Endothelial cell (in vitro differentiated cells): ENCODE data around the gene MACROD2. TPM values are rescaled to one million over a fixed set of nuclear protein-coding genes. Genes with fewer than 3 reads are reported as not detected.
"Not testable (repeated sequence)": the region's sequence is repeated elsewhere in the genome, so short reads cannot be mapped to it uniquely, and the experiment has no call there.

Experiments
- DNase-seq: peaks from one replicate; pipeline ENCODE4 v3.0.0; 2021; ENCODE audit warnings: low spot score
- H3K27ac Mint-ChIP-seq: one replicate; pipeline ENCODE4 v1.8.0; 2021; ENCODE audit warnings: mixed read lengths, inconsistent platforms; ENCODE audit not compliant: unreplicated experiment
- H3K27me3 Mint-ChIP-seq: one replicate; pipeline ENCODE4 v1.8.0; 2021; ENCODE audit warnings: mild to moderate bottlenecking, moderate library complexity, mixed read lengths, inconsistent platforms; ENCODE audit not compliant: unreplicated experiment
- H3K36me3 Mint-ChIP-seq: one replicate; pipeline ENCODE4 v1.8.0; 2021; ENCODE audit warnings: mild to moderate bottlenecking, low read depth, mixed read lengths, inconsistent platforms; ENCODE audit not compliant: unreplicated experiment
- H3K4me1 Mint-ChIP-seq: one replicate; pipeline ENCODE4 v1.8.0; 2021; ENCODE audit warnings: mild to moderate bottlenecking, mixed read lengths, inconsistent platforms; ENCODE audit not compliant: unreplicated experiment
- H3K4me3 Mint-ChIP-seq: one replicate; pipeline ENCODE4 v1.8.0; 2021; ENCODE audit warnings: mild to moderate bottlenecking, mixed read lengths, inconsistent platforms; ENCODE audit not compliant: unreplicated experiment
- H3K9me3 Mint-ChIP-seq: one replicate; pipeline ENCODE4 v1.8.0; 2021; ENCODE audit warnings: mixed read lengths, inconsistent platforms; ENCODE audit not compliant: unreplicated experiment
- total RNA-seq: library from RNA; stranded (reverse); fragmentation: NEBNext Ultra II Directional; extraction: Animal tissue kit (Norgen Biotek cat#: 25700); gene quantifications from one replicate; pipeline ENCODE4 v1.2.1, GENCODE V29; 2021; ENCODE audit not compliant: unreplicated experiment
- TF ChIP-seq, protein P1 (sequence below): fragments of 200-600 bp; sonication (generic); IDR thresholded peaks from one replicate; pipeline ENCODE4 v1.5.0; 2021; ENCODE audit warnings: antibody characterized with exemption; ENCODE audit not compliant: unreplicated experiment

Gene MACROD2
- total RNA-seq, 1 donor from 2014 or later, result 6.4 TPM

DNA sequence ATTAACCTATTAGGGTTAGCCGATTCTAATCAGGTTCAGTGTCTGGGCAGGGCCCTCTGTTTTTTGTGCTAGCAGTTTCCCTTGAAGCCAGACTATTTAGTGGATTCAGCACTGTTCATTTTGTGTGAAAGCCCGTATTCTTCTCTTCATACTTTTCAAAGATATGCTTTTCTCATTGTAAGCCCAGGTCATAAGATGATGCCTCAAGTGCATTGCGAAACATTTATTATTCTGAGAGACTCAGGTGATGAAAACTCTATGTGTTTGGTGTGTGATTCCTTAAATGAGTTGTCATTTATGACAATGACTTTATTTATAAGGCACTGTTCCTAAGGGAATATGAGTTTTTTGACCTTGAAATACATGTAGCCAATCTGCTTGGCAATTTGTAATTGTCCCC lies 1193.1 kb downstream of the MACROD2 start:
- no peaks in the 10 kb centered on the region for H3K27me3 Mint-ChIP-seq
- H3K36me3 Mint-ChIP-seq, result no peaks in the 10 kb centered on the region
- no peak overlapping the region for H3K27ac Mint-ChIP-seq
- no peak for DNase-seq
- no peaks in the 10 kb centered on the region for H3K9me3 Mint-ChIP-seq
- H3K4me1 Mint-ChIP-seq, result no peaks in the 10 kb centered on the region
- no peak overlapping the region for H3K4me3 Mint-ChIP-seq
- TF ChIP-seq, protein P1, sequence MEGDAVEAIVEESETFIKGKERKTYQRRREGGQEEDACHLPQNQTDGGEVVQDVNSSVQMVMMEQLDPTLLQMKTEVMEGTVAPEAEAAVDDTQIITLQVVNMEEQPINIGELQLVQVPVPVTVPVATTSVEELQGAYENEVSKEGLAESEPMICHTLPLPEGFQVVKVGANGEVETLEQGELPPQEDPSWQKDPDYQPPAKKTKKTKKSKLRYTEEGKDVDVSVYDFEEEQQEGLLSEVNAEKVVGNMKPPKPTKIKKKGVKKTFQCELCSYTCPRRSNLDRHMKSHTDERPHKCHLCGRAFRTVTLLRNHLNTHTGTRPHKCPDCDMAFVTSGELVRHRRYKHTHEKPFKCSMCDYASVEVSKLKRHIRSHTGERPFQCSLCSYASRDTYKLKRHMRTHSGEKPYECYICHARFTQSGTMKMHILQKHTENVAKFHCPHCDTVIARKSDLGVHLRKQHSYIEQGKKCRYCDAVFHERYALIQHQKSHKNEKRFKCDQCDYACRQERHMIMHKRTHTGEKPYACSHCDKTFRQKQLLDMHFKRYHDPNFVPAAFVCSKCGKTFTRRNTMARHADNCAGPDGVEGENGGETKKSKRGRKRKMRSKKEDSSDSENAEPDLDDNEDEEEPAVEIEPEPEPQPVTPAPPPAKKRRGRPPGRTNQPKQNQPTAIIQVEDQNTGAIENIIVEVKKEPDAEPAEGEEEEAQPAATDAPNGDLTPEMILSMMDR, result no peak

DNA sequence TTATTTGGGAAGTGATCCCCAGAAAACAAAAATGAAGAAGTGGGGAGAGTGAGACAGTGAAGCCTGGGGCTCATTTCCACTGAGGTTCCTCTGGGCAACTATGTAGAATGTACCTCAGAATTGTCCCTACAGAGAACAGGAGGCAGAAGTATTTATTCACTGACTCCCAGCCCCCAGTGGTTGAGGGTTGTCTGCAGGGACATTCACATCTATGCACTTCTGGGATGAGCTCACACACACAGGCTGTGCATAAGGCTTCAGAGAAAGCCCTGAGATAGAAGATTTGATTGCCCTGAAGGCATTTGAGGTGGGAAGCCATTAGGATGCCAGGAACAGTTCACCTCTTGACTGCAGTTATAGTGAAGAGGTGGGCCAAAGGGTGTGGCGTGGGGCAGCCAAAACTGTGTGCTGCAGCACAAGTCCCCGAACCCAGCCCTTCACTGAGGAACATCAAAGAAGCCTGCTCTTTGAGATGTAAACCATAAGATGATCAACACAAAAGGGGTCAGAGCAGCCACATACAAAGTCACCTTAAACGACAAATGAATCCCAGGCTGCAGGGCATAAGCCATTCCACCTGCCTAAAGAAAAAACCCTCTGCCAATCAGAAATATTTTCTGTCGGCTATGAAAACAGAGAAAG lies 1195.9 kb downstream of the MACROD2 start:
- no peaks in the 10 kb centered on the region for H3K36me3 Mint-ChIP-seq
- no peak for DNase-seq
- no peaks in the 10 kb centered on the region for H3K4me1 Mint-ChIP-seq
- H3K27ac Mint-ChIP-seq, result no peak overlapping the region
- no peak overlapping the region for H3K4me3 Mint-ChIP-seq
- TF ChIP-seq, protein P1, result no peak
- H3K27me3 Mint-ChIP-seq, result no peaks in the 10 kb centered on the region
- no peaks in the 10 kb centered on the region for H3K9me3 Mint-ChIP-seq

DNA sequence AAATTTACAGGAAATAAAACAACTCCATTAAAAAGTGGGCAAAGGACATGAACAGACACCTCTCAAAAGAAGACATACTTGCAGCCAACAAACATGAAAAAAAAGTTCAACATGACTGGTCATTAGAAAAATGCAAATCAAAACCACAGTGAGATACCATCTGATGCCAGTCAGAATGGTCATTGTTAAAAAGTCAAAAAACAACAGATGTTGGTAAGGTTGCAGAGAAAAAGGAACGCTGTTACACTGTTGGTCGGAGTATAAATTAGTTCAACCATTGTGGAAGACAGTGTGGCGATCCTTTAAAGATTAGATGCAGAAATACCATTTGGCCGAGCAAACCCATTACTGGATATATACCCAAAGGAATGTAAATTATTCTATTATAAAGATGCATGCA lies 1200.1 kb downstream of the MACROD2 start:
- DNase-seq, result no peak
- Mint-ChIP-seq H3K9me3 (no peaks in the 10 kb centered on the region), H3K4me1 (no peaks in the 10 kb centered on the region), H3K27ac (no peak overlapping the region), H3K4me3 (no peak overlapping the region), H3K27me3 (no peaks in the 10 kb centered on the region), H3K36me3 (no peaks in the 10 kb centered on the region)
- TF ChIP-seq, protein P1, result no peak

DNA sequence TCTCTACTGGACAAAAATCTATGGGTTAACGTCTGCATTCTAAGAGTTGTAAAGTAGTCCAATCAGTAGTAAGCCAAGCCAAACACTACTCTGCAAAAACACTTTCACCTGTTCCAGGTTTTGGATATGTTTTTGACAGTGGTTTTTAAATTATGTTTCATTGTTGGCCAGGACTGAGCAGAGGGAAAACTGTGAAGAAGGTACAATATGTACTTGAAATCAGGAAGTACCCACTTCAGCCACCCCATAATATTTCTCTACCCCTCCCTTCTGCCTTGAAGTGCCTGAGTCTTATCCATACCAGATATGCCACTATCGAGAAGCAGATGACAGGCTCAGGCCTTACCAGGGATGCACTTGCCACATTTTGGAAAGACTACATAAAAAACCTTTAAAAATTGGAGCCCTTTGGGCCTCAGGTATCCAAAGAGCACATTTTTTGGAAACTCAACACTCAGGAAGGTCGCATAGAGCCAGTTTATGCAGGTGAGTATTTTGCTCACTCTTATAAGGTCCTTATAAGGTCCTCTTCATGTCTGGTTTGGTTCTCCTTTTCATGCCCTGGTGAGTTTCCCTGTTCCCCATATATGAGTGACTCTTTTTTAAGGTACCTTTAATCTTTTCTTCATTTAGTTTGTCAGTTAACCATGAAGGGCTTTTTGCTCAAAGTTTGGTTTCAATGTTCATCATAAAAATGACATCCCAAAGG lies 1201.4 kb downstream of the MACROD2 start:
- no peaks in the 10 kb centered on the region for H3K36me3 Mint-ChIP-seq
- TF ChIP-seq, protein P1, result no peak
- no peak overlapping the region for H3K27ac Mint-ChIP-seq
- no peak for DNase-seq
- no peak overlapping the region for H3K4me3 Mint-ChIP-seq
- no peaks in the 10 kb centered on the region for H3K9me3 Mint-ChIP-seq
- no peaks in the 10 kb centered on the region for H3K4me1 Mint-ChIP-seq
- H3K27me3 Mint-ChIP-seq, result no peaks in the 10 kb centered on the region

DNA sequence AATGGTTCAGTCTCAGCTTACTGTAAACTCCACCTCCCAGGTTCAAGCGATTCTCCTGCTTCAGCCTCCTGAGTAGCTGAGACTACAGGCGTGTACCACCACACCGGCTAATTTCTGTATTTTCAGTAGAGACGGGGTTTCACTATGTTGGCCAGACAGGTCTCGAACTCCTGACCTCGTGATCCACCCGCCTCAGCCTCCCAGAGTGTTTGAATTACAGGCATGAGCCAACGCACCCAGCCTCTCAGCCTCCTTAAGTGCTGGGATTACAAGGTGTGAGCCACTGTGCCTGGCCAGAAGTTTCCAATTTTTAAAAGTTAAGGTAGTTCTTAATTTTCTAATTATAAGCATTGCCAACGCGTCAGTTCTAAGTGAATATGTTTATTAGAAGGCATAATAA lies 1202.7 kb downstream of the MACROD2 start:
- H3K4me1 Mint-ChIP-seq, H3K27me3 Mint-ChIP-seq, DNase-seq, H3K9me3 Mint-ChIP-seq, H3K36me3 Mint-ChIP-seq, H3K27ac Mint-ChIP-seq, H3K4me3 Mint-ChIP-seq: not testable (repeated sequence)
